Calu3 (cell line): ENCODE data around the gene SEMG2. TPM values are rescaled to one million over a fixed set of nuclear protein-coding genes. Genes with fewer than 3 reads are reported as not detected.

Experiments used
- BruUV-seq: library from RNA; stranded (reverse); fragments of 400-500 nt; replicated peaks from 2 replicates; lab custom pipeline; 2021; lab: Mats Ljungman, UMichigan
- CTCF ChIA-PET: fragments of 300-600 bp; sonication (Branson Sonifier 250); formaldehyde crosslinking; loops from one replicate; lab custom pipeline; 2022; ENCODE audit warnings: antibody characterized with exemption; lab: Charles Lee
- DNase-seq: peaks from one replicate; pipeline ENCODE4 v3.0.0; 2022
- H3K27ac Mint-ChIP-seq: one replicate; pipeline ENCODE4 v1.8.0; 2022; ENCODE audit warnings: mixed read lengths; ENCODE audit not compliant: unreplicated experiment
- H3K27me3 Mint-ChIP-seq: one replicate; pipeline ENCODE4 v1.8.0; 2022; ENCODE audit warnings: mixed read lengths; ENCODE audit not compliant: unreplicated experiment
- H3K36me3 Mint-ChIP-seq: one replicate; pipeline ENCODE4 v1.8.0; 2022; ENCODE audit warnings: mild to moderate bottlenecking, moderate library complexity, mixed read lengths; ENCODE audit not compliant: insufficient read depth, unreplicated experiment
- H3K4me1 Mint-ChIP-seq: one replicate; pipeline ENCODE4 v1.8.0; 2022; ENCODE audit warnings: mild to moderate bottlenecking, low read depth, mixed read lengths; ENCODE audit not compliant: unreplicated experiment
- H3K4me3 Mint-ChIP-seq: one replicate; pipeline ENCODE4 v1.8.0; 2022; ENCODE audit warnings: mild to moderate bottlenecking, low read depth, moderate library complexity, mixed read lengths; ENCODE audit not compliant: unreplicated experiment
- H3K9me3 Mint-ChIP-seq: one replicate; pipeline ENCODE4 v1.8.0; 2022; ENCODE audit warnings: low read depth, mixed read lengths; ENCODE audit not compliant: unreplicated experiment
- CTCF ChIP-seq: fragments of 200-600 bp; IDR thresholded peaks from one replicate; pipeline ENCODE4 v1.8.0; 2022; ENCODE audit warnings: antibody characterized with exemption; ENCODE audit not compliant: unreplicated experiment
- intact Hi-C: fragments of 100-400 bp; cut with micrococcal nuclease; formaldehyde crosslinking; loops from one replicate; pipeline ENCODE4 v1.10.0; 2022; ENCODE audit not compliant: unreplicated experiment
- total RNA-seq: library from RNA; stranded (reverse); gene quantifications from 2 replicates; pipeline ENCODE4 v1.2.3, GENCODE V29; 2022

SEMG2 gene
- total RNA-seq, 1 experiment from 2014 or later: not detected

- Mint-ChIP-seq H3K36me3 (peaks cover 16% of the 10 kb centered on the region), H3K27me3 (no peaks in the 10 kb centered on the region), H3K27ac (no peak overlapping the region), H3K4me3 (no peak overlapping the region), H3K9me3 (no peaks in the 10 kb centered on the region), H3K4me1 (peaks cover 28% of the 10 kb centered on the region)
- no peak for TF ChIP-seq CTCF
- intact Hi-C loops: no loop called here
- CTCF ChIA-PET: interaction anchor here (0.7 kb wide), 1 partner anchor 1321 kb away, joined by 3 read pairs; no protein-coding TSS in a partner anchor
- no TSS peak for BruUV-seq
- no peak for DNase-seq
Measured at GRCh38 chr20:45258259-45258658, 37.1 kb downstream of the SEMG2 start.

- H3K4me3 Mint-ChIP-seq: no peak overlapping the region
- H3K27me3 Mint-ChIP-seq: no peaks in the 10 kb centered on the region
- no peaks in the 10 kb centered on the region for H3K9me3 Mint-ChIP-seq
- CTCF ChIA-PET: interaction anchor here (0.7 kb wide), 1 partner anchor 1321 kb away, joined by 3 read pairs; no protein-coding TSS in a partner anchor
- intact Hi-C loops: no loop called here
- TF ChIP-seq CTCF: no peak
- DNase-seq: no peak
- no peak overlapping the region for H3K27ac Mint-ChIP-seq
- BruUV-seq: no TSS peak
- peaks cover 16% of the 10 kb centered on the region for H3K36me3 Mint-ChIP-seq
- peaks cover 24% of the 10 kb centered on the region for H3K4me1 Mint-ChIP-seq
Measured at GRCh38 chr20:45258664-45259063, 37.5 kb downstream of the SEMG2 start.

GRCh38 chr20:45263556-45264266 is 42.5 kb downstream of the SEMG2 start:
- CTCF ChIA-PET: no interaction called here
- no peak for TF ChIP-seq CTCF

GRCh38 chr20:45266977-45267376 is 45.8 kb downstream of the SEMG2 start:
- Mint-ChIP-seq H3K4me1 (peaks cover 10% of the 10 kb centered on the region), H3K27ac (no peak overlapping the region), H3K9me3 (no peaks in the 10 kb centered on the region), H3K4me3 (no peak overlapping the region), H3K27me3 (peaks cover 2% of the 10 kb centered on the region), H3K36me3 (no peaks in the 10 kb centered on the region)
- intact Hi-C loops: no loop called here
- TF ChIP-seq CTCF: no peak
- no TSS peak for BruUV-seq
- CTCF ChIA-PET: interaction anchor here (0.5 to 0.6 kb wide), 3 partner anchors 10 to 48 kb away, joined by 4 to 6 read pairs (median 4); no protein-coding TSS in a partner anchor
- no peak for DNase-seq

More at GRCh38 chr20:45263556-45264266, 42.5 kb downstream of the SEMG2 start:
- DNase-seq: no peak
- Mint-ChIP-seq H3K27me3 (no peaks in the 10 kb centered on the region), H3K4me1 (peaks cover 10% of the 10 kb centered on the region), H3K36me3 (no peaks in the 10 kb centered on the region), H3K27ac (no peak overlapping the region), H3K9me3 (no peaks in the 10 kb centered on the region), H3K4me3 (no peak overlapping the region)
- no TSS peak for BruUV-seq
- intact Hi-C loops: no loop called here
